Endothelial cell of umbilical vein (primary cell): ENCODE results near the gene GPR101. TPM values are rescaled to one million over a fixed set of nuclear protein-coding genes. Genes with fewer than 3 reads are reported as not detected.

Experiments used
- BruUV-seq: library from RNA; stranded (reverse); fragments of 400-500 nt; replicated peaks from 2 replicates; lab custom pipeline; 2021; lab: Mats Ljungman, UMichigan
- CTCF ChIA-PET: fragments of 300-600, 350-600 bp; sonication (Branson Sonifier 250); formaldehyde crosslinking; loops from one replicate; lab custom pipeline; 2021; ENCODE audit warnings: antibody characterized with exemption, inconsistent platforms; lab: Charles Lee
- POLR2A ChIA-PET: fragments of 300-600, 350-600 bp; sonication (Branson Sonifier 250); formaldehyde crosslinking; loops from one replicate; lab custom pipeline; 2021; ENCODE audit warnings: antibody characterized with exemption, inconsistent platforms; lab: Charles Lee
- DNase-seq: peaks from one replicate; pipeline ENCODE4 v3.0.0-alpha.2; 2011; ENCODE audit warnings: low read depth, low spot score
- FAIRE-seq: peaks from 2 replicates; lab custom pipeline; 2011; peaks lifted over from hg19 to GRCh38; lab: Jason Lieb, UNC
- H2AFZ ChIP-seq: 2 replicates; pipeline ENCODE4 v1.6.0; 2012; ENCODE audit warnings: low read depth, low read length, control low read depth, inconsistent platforms
- H3K27ac ChIP-seq: 2 replicates; pipeline ENCODE4 v1.5.1; 2011; ENCODE audit warnings: low read depth, mild to moderate bottlenecking, control low read depth, low read length, moderate library complexity; ENCODE audit not compliant: insufficient read depth
- H3K27me3 ChIP-seq, 2 experiments: 2 replicates each; pipeline versions ENCODE4 v1.6.0 to v1.6.1; 2011; ENCODE audit warnings: low read length in 2 of 2, mixed read lengths in 1 of 2; ENCODE audit not compliant: control insufficient read depth in 2 of 2, insufficient read depth in 2 of 2
- H3K36me3 ChIP-seq, 2 experiments: 2 replicates in 1 of 2; 3 replicates in 1 of 2; pipeline ENCODE4 v1.5.1; 2011; ENCODE audit warnings: low read length in 2 of 2, mild to moderate bottlenecking in 1 of 2, moderate library complexity in 1 of 2; ENCODE audit not compliant: control insufficient read depth in 2 of 2, insufficient read depth in 2 of 2; ENCODE audit errors: extremely low read depth in 1 of 2
- H3K4me1 ChIP-seq: 3 replicates; pipeline ENCODE4 v1.5.1; 2011; ENCODE audit warnings: mild to moderate bottlenecking, low read length; ENCODE audit not compliant: control insufficient read depth, insufficient read depth; ENCODE audit errors: extremely low read depth
- H3K4me2 ChIP-seq: 2 replicates; pipeline ENCODE4 v1.6.1; 2011; ENCODE audit warnings: low read length, control low read depth, mixed read lengths; ENCODE audit not compliant: insufficient read depth
- H3K4me3 ChIP-seq, 3 experiments: fragments of 200-600 bp in 1 of 3; sonication (generic), shearing (Covaris generic) in 1 of 3; replicated peaks in 1 of 3; 2 replicates each; pipeline ENCODE4 v1.5.1; 2011 to 2016; ENCODE audit warnings: control low read depth in 3 of 3, low read length in 3 of 3, mild to moderate bottlenecking in 2 of 3, inconsistent platforms in 1 of 3, low read depth in 1 of 3, moderate library complexity in 1 of 3; ENCODE audit not compliant: insufficient read depth in 1 of 3
- H3K79me2 ChIP-seq: 2 replicates; pipeline ENCODE4 v1.6.0; 2012; ENCODE audit warnings: low read length, inconsistent platforms; ENCODE audit not compliant: control insufficient read depth, insufficient read depth
- H3K9ac ChIP-seq: replicated peaks from 2 replicates; pipeline ENCODE3; 2011; ENCODE audit warnings: low read length, control low read depth; ENCODE audit not compliant: insufficient read depth; ENCODE audit errors: extremely low read depth
- H3K9me1 ChIP-seq: replicated peaks from 3 replicates; pipeline ENCODE4 v1.6.0; 2011; ENCODE audit warnings: mild to moderate bottlenecking, low read length; ENCODE audit not compliant: control insufficient read depth, insufficient read depth; ENCODE audit errors: extremely low read depth
- H3K9me3 ChIP-seq: replicated peaks from 2 replicates; pipeline ENCODE4 v1.5.1; 2012; ENCODE audit warnings: low read length, inconsistent platforms; ENCODE audit not compliant: control insufficient read depth, insufficient read depth
- H4K20me1 ChIP-seq: replicated peaks from 2 replicates; pipeline ENCODE3; 2011; ENCODE audit warnings: mild to moderate bottlenecking, low read length; ENCODE audit not compliant: control insufficient read depth, insufficient read depth; ENCODE audit errors: extremely low read depth
- CTCF ChIP-seq, 2 donors: IDR thresholded peaks; 1 replicate in 1 of 2; 2 replicates in 1 of 2; pipeline ENCODE4 v1.5.1; 2011; ENCODE audit warnings: low read length in 2 of 2, mild to moderate bottlenecking in 2 of 2, moderate library complexity in 2 of 2, control low read depth in 1 of 2, inconsistent platforms in 1 of 2, low read depth in 1 of 2; ENCODE audit not compliant: insufficient read depth in 1 of 2; ENCODE audit errors: extremely low read depth in 1 of 2
- EZH2 ChIP-seq: IDR thresholded peaks from 2 replicates; pipeline ENCODE4 v1.6.1; 2012; ENCODE audit warnings: borderline replicate concordance, low read depth, mild to moderate bottlenecking, moderate library complexity, low read length, inconsistent platforms; ENCODE audit not compliant: severe bottlenecking
- FOS ChIP-seq: IDR thresholded peaks from 2 replicates; pipeline ENCODE4 v1.6.1; 2011; ENCODE audit warnings: mild to moderate bottlenecking, low read length, moderate library complexity, borderline replicate concordance; ENCODE audit not compliant: insufficient read depth
- GATA2 ChIP-seq: IDR thresholded peaks from 2 replicates; pipeline ENCODE4 v1.7.0; 2011; ENCODE audit warnings: low read depth, mild to moderate bottlenecking, moderate library complexity, mixed read lengths, low read length; ENCODE audit not compliant: insufficient read length, insufficient read depth
- JUN ChIP-seq: IDR thresholded peaks from 2 replicates; pipeline ENCODE4 v1.6.1; 2011; ENCODE audit warnings: borderline replicate concordance, low read depth; ENCODE audit not compliant: insufficient read length, insufficient read depth
- MYC ChIP-seq: IDR thresholded peaks from one replicate; pipeline ENCODE4 v1.6.1; 2011; ENCODE audit warnings: mild to moderate bottlenecking, low read depth, low read length
- POLR2A ChIP-seq: IDR thresholded peaks from 2 replicates; pipeline ENCODE4 v1.6.1; 2012; ENCODE audit warnings: low read depth, mild to moderate bottlenecking, control low read depth, low read length
- POLR2AphosphoS5 ChIP-seq: IDR thresholded peaks from 2 replicates; pipeline ENCODE4 v1.6.1; 2012; ENCODE audit warnings: low read depth, mild to moderate bottlenecking, control low read depth, low read length, moderate library complexity; ENCODE audit not compliant: insufficient read depth
- dilution Hi-C: fragments of 300-500 bp; cut with MboI; formaldehyde crosslinking; loops from one replicate; pipeline ENCODE4 v1.15.0; 2019; ENCODE audit warnings: low sequenced_read_pairs; ENCODE audit not compliant: extremely low pct_ligation_motif_present
- intact Hi-C: fragments of 100-400 bp; cut with micrococcal nuclease; formaldehyde crosslinking; loops from one replicate; pipeline ENCODE4 v1.10.0; 2022
- polyA plus RNA-seq, 4 experiments: library from polyadenylated mRNA; depleted of rRNA in 3 of 4; stranded (reverse) in 3 of 4; unstranded in 1 of 4; fragments of >200 nt; gene quantifications; 2 replicates each; pipeline versions ENCODE4 v1.2.1 to v1.2.3, GENCODE V29; 2011 to 2012; ENCODE audit warnings: missing spikeins in 1 of 4
- total RNA-seq: library from RNA; stranded (reverse); gene quantifications from 2 replicates; pipeline ENCODE4 v1.2.3, GENCODE V29; 2021
- TF ChIP-seq, protein P1 (sequence below): IDR thresholded peaks from 2 replicates; pipeline ENCODE4 v1.6.1; 2011; ENCODE audit not compliant: insufficient read depth, insufficient read length

Gene GPR101
- total and polyA plus RNA-seq, 2 donors (not counting 3 experiments of a cell fraction or from before 2014, with no cell fraction given), result not detected

DNA sequence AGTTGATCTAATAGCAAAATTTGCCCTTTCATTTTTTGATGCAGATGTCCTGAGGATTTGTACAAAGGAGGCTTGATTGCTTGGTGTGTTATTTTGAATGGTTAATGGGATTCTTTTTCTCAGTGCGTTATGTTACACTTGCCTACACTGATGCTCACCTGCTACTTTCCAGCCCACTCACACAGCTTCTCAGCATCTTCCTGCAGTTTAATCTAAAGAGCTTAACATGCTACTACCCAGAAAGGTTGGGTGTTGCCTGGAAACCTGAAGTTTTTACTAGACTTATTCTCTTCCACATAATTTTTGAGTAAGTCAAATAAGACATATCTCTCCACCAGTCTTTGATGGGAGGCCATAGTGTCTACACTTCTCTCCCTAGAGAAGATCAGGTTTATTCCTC is 9.9 kb upstream of the GPR101 start:
- no TSS peak for BruUV-seq
- POLR2A ChIA-PET, result no interaction called here
- Histone ChIP-seq H3K27me3 (no peaks in the 10 kb centered on the region), H3K9ac (no peak overlapping the region), H3K79me2 (no peaks in the 10 kb centered on the region), H3K4me1 (no peaks in the 10 kb centered on the region), H3K4me3 (no peak overlapping the region), H3K9me3 (no peaks in the 10 kb centered on the region), H2AFZ (no peak overlapping the region), H4K20me1 (no peaks in the 10 kb centered on the region), H3K9me1 (no peaks in the 10 kb centered on the region), H3K4me2 (no peak overlapping the region), H3K27ac (no peak overlapping the region), H3K36me3 (no peaks in the 10 kb centered on the region)
- intact Hi-C loops, result no loop called here
- CTCF ChIA-PET, result no interaction called here
- DNase-seq (no peak), FAIRE-seq (no peak)
- dilution Hi-C loops, result no loop called here
- TF ChIP-seq EZH2 (no peak), CTCF (IDR thresholded peaks at IDR 0.05; ENCODE audit: extremely low read depth in 1 of 2, insufficient read depth in 1 of 2, low read depth in 1 of 2, low read length in 2 of 2) (no peak), MYC (no peak), FOS (no peak), GATA2 (no peak), POLR2AphosphoS5 (no peak), POLR2A (no peak), JUN (no peak)
- TF ChIP-seq, protein P1, sequence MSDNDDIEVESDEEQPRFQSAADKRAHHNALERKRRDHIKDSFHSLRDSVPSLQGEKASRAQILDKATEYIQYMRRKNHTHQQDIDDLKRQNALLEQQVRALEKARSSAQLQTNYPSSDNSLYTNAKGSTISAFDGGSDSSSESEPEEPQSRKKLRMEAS, result no peak
